Activated T-cell treated with anti-CD3 and anti-CD28 coated beads, Interleukin-2, amount 50 U/mL, for 1 hour (primary cell): ENCODE results near the gene CDH4.

Experiments used
- DNase-seq: peaks from one replicate; pipeline ENCODE4 v3.0.0-alpha.2; 2020

Gene CDH4

GRCh38 chr20:61251529-61252393, at the start of gene CDH4:
CDH4 (plus strand) TSS chr20:61252261.
- no peak for DNase-seq

GRCh38 chr20:61203320-61203719, 48.7 kb upstream of the CDH4 start:
- no peak for DNase-seq

GRCh38 chr20:61204206-61204605, 47.9 kb upstream of the CDH4 start:
- no peak for DNase-seq

GRCh38 chr20:61205769-61206168, 46.3 kb upstream of the CDH4 start:
- no peak for DNase-seq

- no peak for DNase-seq
These were observed 41.2 kb upstream of the CDH4 start for GRCh38 chr20:61210862-61211261.

- no peak for DNase-seq
These were observed 34.2 kb upstream of the CDH4 start for GRCh38 chr20:61217848-61218247.

- no peak for DNase-seq
These were observed 33.0 kb upstream of the CDH4 start for GRCh38 chr20:61219021-61219431.

- DNase-seq, result no peak
These were observed 31.9 kb upstream of the CDH4 start for GRCh38 chr20:61220131-61220530.

- no peak for DNase-seq
These were observed 31.3 kb upstream of the CDH4 start for GRCh38 chr20:61220626-61221325.

GRCh38 chr20:61222699-61223098, 29.4 kb upstream of the CDH4 start:
- no peak for DNase-seq

- DNase-seq, result no peak
These were observed 28.9 kb upstream of the CDH4 start for GRCh38 chr20:61223121-61223520.

- DNase-seq, result no peak
These were observed 21.9 kb upstream of the CDH4 start for GRCh38 chr20:61230166-61230565.

- DNase-seq, result no peak
These were observed 18.5 kb upstream of the CDH4 start for GRCh38 chr20:61233590-61233989.

GRCh38 chr20:61234224-61234890, 17.7 kb upstream of the CDH4 start:
- DNase-seq, result no peak

GRCh38 chr20:61236713-61237112, 15.3 kb upstream of the CDH4 start:
- DNase-seq, result no peak

- DNase-seq, result no peak
These were observed 13.2 kb upstream of the CDH4 start for GRCh38 chr20:61238813-61239212.

- no peak for DNase-seq
These were observed 11.2 kb upstream of the CDH4 start for GRCh38 chr20:61240814-61241213.

- no peak for DNase-seq
These were observed 7.8 kb upstream of the CDH4 start for GRCh38 chr20:61244213-61244612.

GRCh38 chr20:61246269-61246668, 5.8 kb upstream of the CDH4 start:
- no peak for DNase-seq

- DNase-seq, result no peak
These were observed 2.4 kb upstream of the CDH4 start for GRCh38 chr20:61249626-61250025.

- no peak for DNase-seq
These were observed 671 bp downstream of the CDH4 start for GRCh38 chr20:61252601-61253263.

GRCh38 chr20:61253264-61253639, 1.2 kb downstream of the CDH4 start:
- no peak for DNase-seq
